HEK293 (cell line): ENCODE results near the gene MON2.

Experiments used
- MYNN ChIP-seq: fragments of 450-650 bp; formaldehyde crosslinking; IDR thresholded peaks from 2 replicates; pipeline ENCODE4 v1.5.1; 2016; ENCODE audit warnings: missing biosample characterization, missing genetic modification characterization, borderline replicate concordance
- YY1 ChIP-seq: fragments of 450-650 bp; formaldehyde crosslinking; IDR thresholded peaks from 2 replicates; pipeline ENCODE4 v1.5.1; 2018; ENCODE audit warnings: missing biosample characterization, missing genetic modification characterization
- YY2 ChIP-seq: fragments of 450-650 bp; formaldehyde crosslinking; IDR thresholded peaks from 2 replicates; pipeline ENCODE4 v1.5.1; 2016; ENCODE audit warnings: missing biosample characterization, missing genetic modification characterization
- ZBTB8A ChIP-seq: fragments of 450-650 bp; formaldehyde crosslinking; IDR thresholded peaks from 2 replicates; pipeline ENCODE4 v1.5.1; 2016; ENCODE audit warnings: missing biosample characterization, missing genetic modification characterization
- ZIC2 ChIP-seq: fragments of 450-650 bp; formaldehyde crosslinking; IDR thresholded peaks from 2 replicates; pipeline ENCODE4 v1.5.1; 2016; ENCODE audit warnings: missing biosample characterization, missing genetic modification characterization
- ZNF114 ChIP-seq: fragments of 450-650 bp; formaldehyde crosslinking; IDR thresholded peaks from 2 replicates; pipeline ENCODE4 v1.5.0; 2017; ENCODE audit warnings: missing biosample characterization, missing genetic modification characterization
- ZNF121 ChIP-seq: fragments of 450-650 bp; formaldehyde crosslinking; IDR thresholded peaks from 2 replicates; pipeline ENCODE4 v1.5.1; 2016; ENCODE audit warnings: missing biosample characterization, missing genetic modification characterization
- ZNF274 ChIP-seq, 2 experiments: fragments of 200-500 bp in 1 of 2; fragments of 450-650 bp in 1 of 2; sonication (Bioruptor generic) in 1 of 2; formaldehyde crosslinking in 1 of 2; IDR thresholded peaks; 2 replicates each; pipeline versions ENCODE4 v1.5.1 to v1.6.1; 2014 to 2016; ENCODE audit warnings: borderline replicate concordance in 1 of 2, inconsistent platforms in 1 of 2, low read length in 1 of 2, missing biosample characterization in 1 of 2, missing genetic modification characterization in 1 of 2
- ZNF311 ChIP-seq: fragments of 450-650 bp; formaldehyde crosslinking; IDR thresholded peaks from 2 replicates; pipeline ENCODE4 v1.5.1; 2017; ENCODE audit warnings: missing biosample characterization, missing genetic modification characterization, borderline replicate concordance
- ZNF501 ChIP-seq: fragments of 450-650 bp; formaldehyde crosslinking; IDR thresholded peaks from 2 replicates; pipeline ENCODE4 v1.5.1; 2016; ENCODE audit warnings: missing biosample characterization, missing genetic modification characterization
- ZNF660 ChIP-seq: fragments of 450-650 bp; IDR thresholded peaks from 2 replicates; pipeline ENCODE4 v1.5.1; 2018; ENCODE audit warnings: missing biosample characterization, mild to moderate bottlenecking, missing genetic modification characterization
- TF ChIP-seq, protein P1 (sequence below): fragments of 450-650 bp; formaldehyde crosslinking; IDR thresholded peaks from 2 replicates; pipeline ENCODE4 v1.5.1; 2016; ENCODE audit warnings: missing biosample characterization, missing genetic modification characterization
- TF ChIP-seq, protein P2 (sequence below): fragments of 450-650 bp; formaldehyde crosslinking; IDR thresholded peaks from 2 replicates; pipeline ENCODE4 v1.5.1; 2016; ENCODE audit warnings: missing biosample characterization, missing genetic modification characterization
- TF ChIP-seq, protein P3 (sequence below): fragments of 450-650 bp; formaldehyde crosslinking; IDR thresholded peaks from 2 replicates; pipeline ENCODE4 v1.5.1; 2017; ENCODE audit warnings: missing biosample characterization, missing genetic modification characterization

DNA sequence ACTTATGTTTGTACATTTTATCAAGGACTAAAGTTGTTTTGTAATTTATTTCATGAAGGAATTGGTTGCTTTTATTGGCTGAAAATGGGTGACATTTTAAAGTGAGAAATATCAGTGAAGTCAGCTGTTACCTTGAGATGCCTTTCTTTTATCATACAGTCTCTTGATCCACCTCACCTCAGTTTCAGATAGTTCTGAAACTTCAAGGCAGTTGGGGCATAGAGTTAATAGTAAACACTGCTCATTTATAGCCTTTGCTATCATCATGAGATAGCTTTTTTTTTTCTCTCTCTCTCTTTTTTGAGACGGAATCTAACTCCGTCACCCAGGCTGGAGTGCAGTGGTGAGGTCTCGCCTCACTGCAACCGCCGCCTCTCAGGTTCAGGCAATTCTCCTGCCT lies 76.7 kb downstream of the MON2 start:
- TF ChIP-seq ZNF121 (tag by site-specific recombination), result no peak
- no peak for TF ChIP-seq YY1 (tag by site-specific recombination)
- TF ChIP-seq, protein P1, sequence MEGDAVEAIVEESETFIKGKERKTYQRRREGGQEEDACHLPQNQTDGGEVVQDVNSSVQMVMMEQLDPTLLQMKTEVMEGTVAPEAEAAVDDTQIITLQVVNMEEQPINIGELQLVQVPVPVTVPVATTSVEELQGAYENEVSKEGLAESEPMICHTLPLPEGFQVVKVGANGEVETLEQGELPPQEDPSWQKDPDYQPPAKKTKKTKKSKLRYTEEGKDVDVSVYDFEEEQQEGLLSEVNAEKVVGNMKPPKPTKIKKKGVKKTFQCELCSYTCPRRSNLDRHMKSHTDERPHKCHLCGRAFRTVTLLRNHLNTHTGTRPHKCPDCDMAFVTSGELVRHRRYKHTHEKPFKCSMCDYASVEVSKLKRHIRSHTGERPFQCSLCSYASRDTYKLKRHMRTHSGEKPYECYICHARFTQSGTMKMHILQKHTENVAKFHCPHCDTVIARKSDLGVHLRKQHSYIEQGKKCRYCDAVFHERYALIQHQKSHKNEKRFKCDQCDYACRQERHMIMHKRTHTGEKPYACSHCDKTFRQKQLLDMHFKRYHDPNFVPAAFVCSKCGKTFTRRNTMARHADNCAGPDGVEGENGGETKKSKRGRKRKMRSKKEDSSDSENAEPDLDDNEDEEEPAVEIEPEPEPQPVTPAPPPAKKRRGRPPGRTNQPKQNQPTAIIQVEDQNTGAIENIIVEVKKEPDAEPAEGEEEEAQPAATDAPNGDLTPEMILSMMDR (tag by site-specific recombination), result no peak
- TF ChIP-seq ZNF660 (tag by site-specific recombination), result no peak
- no peak for TF ChIP-seq ZNF311 (tag by site-specific recombination)
- TF ChIP-seq ZNF274 (IDR thresholded peaks at IDR 0.05; ENCODE audit: low read length), result no peak
- TF ChIP-seq ZNF274 (tag by site-specific recombination; IDR thresholded peaks at IDR 0.05; ENCODE audit: borderline replicate concordance), result no peak
- TF ChIP-seq ZNF114, result no peak
- no peak for TF ChIP-seq ZNF501
- TF ChIP-seq, protein P2, sequence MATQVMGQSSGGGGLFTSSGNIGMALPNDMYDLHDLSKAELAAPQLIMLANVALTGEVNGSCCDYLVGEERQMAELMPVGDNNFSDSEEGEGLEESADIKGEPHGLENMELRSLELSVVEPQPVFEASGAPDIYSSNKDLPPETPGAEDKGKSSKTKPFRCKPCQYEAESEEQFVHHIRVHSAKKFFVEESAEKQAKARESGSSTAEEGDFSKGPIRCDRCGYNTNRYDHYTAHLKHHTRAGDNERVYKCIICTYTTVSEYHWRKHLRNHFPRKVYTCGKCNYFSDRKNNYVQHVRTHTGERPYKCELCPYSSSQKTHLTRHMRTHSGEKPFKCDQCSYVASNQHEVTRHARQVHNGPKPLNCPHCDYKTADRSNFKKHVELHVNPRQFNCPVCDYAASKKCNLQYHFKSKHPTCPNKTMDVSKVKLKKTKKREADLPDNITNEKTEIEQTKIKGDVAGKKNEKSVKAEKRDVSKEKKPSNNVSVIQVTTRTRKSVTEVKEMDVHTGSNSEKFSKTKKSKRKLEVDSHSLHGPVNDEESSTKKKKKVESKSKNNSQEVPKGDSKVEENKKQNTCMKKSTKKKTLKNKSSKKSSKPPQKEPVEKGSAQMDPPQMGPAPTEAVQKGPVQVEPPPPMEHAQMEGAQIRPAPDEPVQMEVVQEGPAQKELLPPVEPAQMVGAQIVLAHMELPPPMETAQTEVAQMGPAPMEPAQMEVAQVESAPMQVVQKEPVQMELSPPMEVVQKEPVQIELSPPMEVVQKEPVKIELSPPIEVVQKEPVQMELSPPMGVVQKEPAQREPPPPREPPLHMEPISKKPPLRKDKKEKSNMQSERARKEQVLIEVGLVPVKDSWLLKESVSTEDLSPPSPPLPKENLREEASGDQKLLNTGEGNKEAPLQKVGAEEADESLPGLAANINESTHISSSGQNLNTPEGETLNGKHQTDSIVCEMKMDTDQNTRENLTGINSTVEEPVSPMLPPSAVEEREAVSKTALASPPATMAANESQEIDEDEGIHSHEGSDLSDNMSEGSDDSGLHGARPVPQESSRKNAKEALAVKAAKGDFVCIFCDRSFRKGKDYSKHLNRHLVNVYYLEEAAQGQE (tag by site-specific recombination), result no peak
- no peak for TF ChIP-seq ZIC2 (tag by site-specific recombination)
- no peak for TF ChIP-seq YY2
- no peak for TF ChIP-seq ZBTB8A (tag by site-specific recombination)
- TF ChIP-seq, protein P3, sequence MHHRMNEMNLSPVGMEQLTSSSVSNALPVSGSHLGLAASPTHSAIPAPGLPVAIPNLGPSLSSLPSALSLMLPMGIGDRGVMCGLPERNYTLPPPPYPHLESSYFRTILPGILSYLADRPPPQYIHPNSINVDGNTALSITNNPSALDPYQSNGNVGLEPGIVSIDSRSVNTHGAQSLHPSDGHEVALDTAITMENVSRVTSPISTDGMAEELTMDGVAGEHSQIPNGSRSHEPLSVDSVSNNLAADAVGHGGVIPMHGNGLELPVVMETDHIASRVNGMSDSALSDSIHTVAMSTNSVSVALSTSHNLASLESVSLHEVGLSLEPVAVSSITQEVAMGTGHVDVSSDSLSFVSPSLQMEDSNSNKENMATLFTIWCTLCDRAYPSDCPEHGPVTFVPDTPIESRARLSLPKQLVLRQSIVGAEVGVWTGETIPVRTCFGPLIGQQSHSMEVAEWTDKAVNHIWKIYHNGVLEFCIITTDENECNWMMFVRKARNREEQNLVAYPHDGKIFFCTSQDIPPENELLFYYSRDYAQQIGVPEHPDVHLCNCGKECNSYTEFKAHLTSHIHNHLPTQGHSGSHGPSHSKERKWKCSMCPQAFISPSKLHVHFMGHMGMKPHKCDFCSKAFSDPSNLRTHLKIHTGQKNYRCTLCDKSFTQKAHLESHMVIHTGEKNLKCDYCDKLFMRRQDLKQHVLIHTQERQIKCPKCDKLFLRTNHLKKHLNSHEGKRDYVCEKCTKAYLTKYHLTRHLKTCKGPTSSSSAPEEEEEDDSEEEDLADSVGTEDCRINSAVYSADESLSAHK (tag by site-specific recombination), result no peak
- no peak for TF ChIP-seq MYNN (tag by site-specific recombination)
